GM18517 (cell line): ENCODE measurements around the gene RARS1.

Experiments
- ATAC-seq: cut with Tn5 transposase; IDR thresholded peaks from one replicate; pipeline ENCODE4 v1.9.1; 2021; ENCODE audit warnings: mild to moderate bottlenecking, moderate library complexity; ENCODE audit not compliant: unreplicated experiment

RARS1 gene

GRCh38 chr5:168552146-168552545 lies 65.9 kb downstream of the RARS1 start:
- no peak for ATAC-seq

- ATAC-seq = no peak
Observed at GRCh38 chr5:168553377-168554130, 67.3 kb downstream of the RARS1 start.

GRCh38 chr5:168557389-168557788 lies 71.1 kb downstream of the RARS1 start:
- no peak for ATAC-seq

DNA sequence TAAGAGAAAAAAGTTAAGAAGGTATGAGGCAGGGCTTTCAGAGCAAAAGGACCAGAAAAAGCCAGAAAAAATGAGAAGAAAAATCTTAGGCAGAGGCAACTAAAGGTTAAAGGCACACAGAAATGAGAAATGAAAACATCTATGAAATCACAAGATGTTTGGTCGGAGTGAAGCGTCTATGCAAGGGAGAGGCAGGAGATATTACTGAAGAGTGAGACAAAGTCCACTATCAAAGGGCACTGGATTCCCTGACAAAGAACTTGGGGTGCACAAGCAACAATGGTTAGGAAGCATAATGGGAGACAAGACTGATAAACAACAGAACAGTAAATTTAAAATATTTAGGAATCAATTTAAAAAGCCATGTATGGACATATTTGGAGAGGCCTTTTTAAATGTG lies 76.0 kb downstream of the RARS1 start:
- ATAC-seq = no peak

GRCh38 chr5:168563959-168564358 lies 77.7 kb downstream of the RARS1 start:
- no peak for ATAC-seq

DNA sequence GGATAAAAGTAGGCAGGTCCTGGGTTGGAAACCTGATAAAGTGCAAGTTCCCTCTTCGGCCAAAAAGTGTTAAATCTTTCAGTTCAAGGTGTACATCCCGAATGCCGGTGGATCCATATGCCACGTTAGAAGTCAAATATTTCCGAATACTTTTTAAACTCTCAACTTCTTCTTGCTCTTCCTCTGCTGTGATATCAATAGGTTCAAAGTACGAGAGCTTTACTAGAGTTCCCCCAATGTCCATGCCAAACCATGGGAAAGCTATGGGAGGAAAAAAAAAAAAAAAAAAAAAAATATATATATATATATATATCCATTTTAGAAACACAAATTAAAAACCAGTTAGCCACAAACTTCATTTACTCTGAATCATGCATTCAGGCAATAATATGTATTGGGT lies 82.5 kb downstream of the RARS1 start:
- ATAC-seq = no peak
